ENCODE results near the gene SNF8. TPM values are rescaled to one million over a fixed set of nuclear protein-coding genes. Genes with fewer than 3 reads are reported as not detected.

SNF8 gene
- total and polyA plus RNA-seq, 2 donors (not counting 3 experiments of a cell fraction or from before 2014, with no cell fraction given), result 166 to 194 TPM

- dilution Hi-C loops (cut with MboI; ENCODE audit: extremely low pct_ligation_motif_present, low sequenced_read_pairs), result no loop called here
- DNase-seq (ENCODE audit: low read depth, low spot score) (no peak), FAIRE-seq (no peak)
- Histone ChIP-seq H3K4me3 (replicated peaks in 1 of 3; ENCODE audit: insufficient read depth in 1 of 3, low read depth in 1 of 3, low read length in 3 of 3) (no peak overlapping the region), H3K27me3 (ENCODE audit: control insufficient read depth in 2 of 2, insufficient read depth in 2 of 2, low read length in 2 of 2) (no peaks in the 10 kb centered on the region), H3K79me2 (ENCODE audit: control insufficient read depth, insufficient read depth, low read length) (peaks cover 9% of the 10 kb centered on the region), H3K27ac (ENCODE audit: insufficient read depth, low read depth, low read length) (no peak overlapping the region), H3K4me1 (ENCODE audit: control insufficient read depth, extremely low read depth, insufficient read depth, low read length) (peaks cover 6% of the 10 kb centered on the region), H2AFZ (ENCODE audit: low read depth, low read length) (no peak overlapping the region), H3K9ac (replicated peaks; ENCODE audit: extremely low read depth, insufficient read depth, low read length) (no peak overlapping the region), H3K36me3 (ENCODE audit: control insufficient read depth in 2 of 2, extremely low read depth in 1 of 2, insufficient read depth in 2 of 2, low read length in 2 of 2) (no peaks in the 10 kb centered on the region), H4K20me1 (replicated peaks; ENCODE audit: control insufficient read depth, extremely low read depth, insufficient read depth, low read length) (no peaks in the 10 kb centered on the region), H3K9me1 (replicated peaks; ENCODE audit: control insufficient read depth, extremely low read depth, insufficient read depth, low read length) (no peaks in the 10 kb centered on the region), H3K9me3 (replicated peaks; ENCODE audit: control insufficient read depth, insufficient read depth, low read length) (no peaks in the 10 kb centered on the region), H3K4me2 (ENCODE audit: insufficient read depth, low read length) (no peak overlapping the region)
- ChIA-PET CTCF (no interaction called here), POLR2A (no interaction called here)
- TF ChIP-seq MYC (IDR thresholded peaks at IDR 0.05; ENCODE audit: low read depth, low read length) (no peak), CTCF (IDR thresholded peaks at IDR 0.05; ENCODE audit: extremely low read depth in 1 of 2, insufficient read depth in 1 of 2, low read depth in 1 of 2, low read length in 2 of 2) (no peak), EZH2 (IDR thresholded peaks at IDR 0.05; ENCODE audit: borderline replicate concordance, low read depth, low read length, severe bottlenecking) (no peak), FOS (IDR thresholded peaks at IDR 0.05; ENCODE audit: borderline replicate concordance, insufficient read depth, low read length) (no peak), JUN (IDR thresholded peaks at IDR 0.05; ENCODE audit: borderline replicate concordance, insufficient read depth, insufficient read length, low read depth) (no peak), POLR2A (IDR thresholded peaks at IDR 0.05; ENCODE audit: low read depth, low read length) (no peak), POLR2AphosphoS5 (IDR thresholded peaks at IDR 0.05; ENCODE audit: insufficient read depth, low read depth, low read length) (no peak), GATA2 (IDR thresholded peaks at IDR 0.05; ENCODE audit: insufficient read depth, insufficient read length, low read depth, low read length) (no peak), MAX (IDR thresholded peaks at IDR 0.05; ENCODE audit: insufficient read depth, insufficient read length) (no peak)
- BruUV-seq (replicated peaks), result no TSS peak
- intact Hi-C loops (cut with micrococcal nuclease), result no loop called here
These were observed 40.2 kb downstream of the SNF8 start for GRCh38 chr17:48904428-48904827.
